ENCODE data around the gene OCRL.
"Not testable (repeated sequence)": the region's sequence is repeated elsewhere in the genome, so short reads cannot be mapped to it uniquely, and the experiment has no call there.

OCRL gene

DNA sequence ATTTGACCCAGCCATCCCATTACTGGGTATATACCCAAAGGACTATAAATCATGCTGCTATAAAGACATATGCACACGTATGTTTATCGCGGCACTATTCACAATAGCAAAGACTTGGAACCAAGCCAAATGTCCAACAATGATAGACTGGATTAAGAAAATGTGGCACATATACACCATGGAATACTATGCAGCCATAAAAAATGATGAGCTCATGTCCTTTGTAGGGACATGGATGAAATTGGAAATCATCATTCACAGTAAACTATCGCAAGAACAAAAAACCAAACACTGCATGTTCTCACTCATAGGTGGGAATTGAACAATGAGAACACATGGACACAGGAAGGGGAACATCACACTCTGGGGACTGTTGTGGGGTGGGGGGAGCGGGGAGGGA lies 24.3 kb downstream of the OCRL start:
- not testable (repeated sequence) for H4K91ac ChIP-seq (ENCODE audit: low read depth, low read length, poor library complexity); H2BK5ac ChIP-seq (ENCODE audit: low read length); DNase-seq (ENCODE audit: low spot score); H3K23ac ChIP-seq (ENCODE audit: low read depth, low read length, poor library complexity); H3K9me3 ChIP-seq (replicated peaks in 1 of 2; ENCODE audit: control insufficient read depth in 2 of 2, insufficient read depth in 1 of 2, low read depth in 1 of 2, low read length in 2 of 2); H2AK5ac ChIP-seq (ENCODE audit: low read depth, low read length); H3K27me3 ChIP-seq (ENCODE audit: control insufficient read depth in 3 of 3, insufficient read depth in 3 of 3, low read depth in 1 of 3, low read length in 3 of 3); H2BK120ac ChIP-seq (ENCODE audit: low read depth, low read length); H3K4me1 ChIP-seq (ENCODE audit: control insufficient read depth in 2 of 2, insufficient read depth in 1 of 2, low read depth in 1 of 2, low read length in 2 of 2); H3K14ac ChIP-seq (ENCODE audit: low read length); H3K4me2 ChIP-seq (ENCODE audit: insufficient read depth, low read length, poor library complexity, severe bottlenecking); H2BK15ac ChIP-seq (ENCODE audit: low read length); H2AFZ ChIP-seq (ENCODE audit: low read length); H3K18ac ChIP-seq (ENCODE audit: low read length); H3K9ac ChIP-seq (ENCODE audit: low read depth, low read length, poor library complexity); H3K27ac ChIP-seq (replicated peaks; ENCODE audit: low read length); H4K8ac ChIP-seq (ENCODE audit: low read depth, low read length); H3K79me1 ChIP-seq (ENCODE audit: low read depth, low read length); H3K4ac ChIP-seq (ENCODE audit: low read length); H3K4me3 ChIP-seq (ENCODE audit: low read length in 2 of 2); H2BK12ac ChIP-seq (ENCODE audit: low read length)
- peaks cover 7 to 84% of the 10 kb centered on the region in 2 donors for H3K36me3 ChIP-seq (replicated peaks in 1 of 2; ENCODE audit: control insufficient read depth in 2 of 2, insufficient read depth in 2 of 2, low read length in 2 of 2)
- no CpG with 5 or more reads among the region's 5 CpGs for whole genome bisulfite sequencing, 2 donors (ENCODE audit: extremely low coverage in 2 of 2, insufficient read length in 2 of 2, insufficient replicate concordance in 1 of 2)

DNA sequence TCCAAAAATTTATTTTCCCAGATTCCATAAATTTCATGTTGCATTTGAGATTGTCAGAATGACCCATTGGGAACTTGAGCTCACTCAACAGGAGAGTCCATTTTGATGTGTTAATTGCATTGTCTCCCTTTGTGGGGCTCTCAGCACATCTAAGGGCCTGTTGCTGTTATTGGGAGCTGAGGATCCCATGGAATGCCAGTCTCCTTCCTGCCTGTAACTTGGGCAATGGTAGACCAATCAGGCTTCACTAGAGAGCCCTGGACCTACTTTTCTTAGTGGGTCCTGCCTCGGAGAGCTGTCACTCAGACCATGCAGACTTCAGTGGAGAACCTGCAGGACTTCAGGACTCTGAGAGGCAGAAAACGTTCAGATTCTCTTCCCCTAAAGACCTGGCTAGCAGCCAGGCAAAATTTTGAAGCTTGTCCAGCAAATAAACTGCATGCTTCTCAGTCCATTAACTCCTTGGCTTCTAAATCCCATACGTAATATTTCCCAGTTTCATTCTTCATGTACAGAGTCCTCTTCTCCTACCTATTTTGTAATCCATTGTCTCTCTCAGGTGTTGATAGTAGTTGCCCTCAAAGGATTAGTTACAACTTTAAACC lies 25.1 kb downstream of the OCRL start:
- Histone ChIP-seq H3K14ac (ENCODE audit: low read length) (no peak overlapping the region), H3K9me3 (replicated peaks in 1 of 2; ENCODE audit: control insufficient read depth in 2 of 2, insufficient read depth in 1 of 2, low read depth in 1 of 2, low read length in 2 of 2) (peaks cover 0 to 3% of the 10 kb centered on the region in 2 donors), H3K79me1 (ENCODE audit: low read depth, low read length) (no peaks in the 10 kb centered on the region), H3K18ac (ENCODE audit: low read length) (no peak overlapping the region), H3K4me1 (ENCODE audit: control insufficient read depth in 2 of 2, insufficient read depth in 1 of 2, low read depth in 1 of 2, low read length in 2 of 2) (no peaks in the 10 kb centered on the region), H3K36me3 (replicated peaks in 1 of 2; ENCODE audit: control insufficient read depth in 2 of 2, insufficient read depth in 2 of 2, low read length in 2 of 2) (peaks cover 9 to 83% of the 10 kb centered on the region in 2 donors), H2AK5ac (ENCODE audit: low read depth, low read length) (no peak overlapping the region), H2BK12ac (ENCODE audit: low read length) (no peak overlapping the region), H4K91ac (ENCODE audit: low read depth, low read length, poor library complexity) (no peak overlapping the region), H2BK120ac (ENCODE audit: low read depth, low read length) (no peak overlapping the region), H2BK5ac (ENCODE audit: low read length) (no peak overlapping the region), H3K27ac (replicated peaks; ENCODE audit: low read length) (no peak overlapping the region), H3K4ac (ENCODE audit: low read length) (no peak overlapping the region), H2AFZ (ENCODE audit: low read length) (no peak overlapping the region), H3K4me2 (ENCODE audit: insufficient read depth, low read length, poor library complexity, severe bottlenecking) (no peak overlapping the region), H2BK15ac (ENCODE audit: low read length) (no peak overlapping the region), H3K23ac (ENCODE audit: low read depth, low read length, poor library complexity) (no peak overlapping the region), H3K27me3 (ENCODE audit: control insufficient read depth in 3 of 3, insufficient read depth in 3 of 3, low read depth in 1 of 3, low read length in 3 of 3) (peaks cover 0 to 2% (median 0%) of the 10 kb centered on the region in 3 experiments), H4K8ac (ENCODE audit: low read depth, low read length) (no peak overlapping the region), H3K4me3 (ENCODE audit: low read length in 2 of 2) (no peak overlapping the region), H3K9ac (ENCODE audit: low read depth, low read length, poor library complexity) (no peak overlapping the region)
- no CpG with 5 or more reads among the region's 3 CpGs for WGBS, 2 donors (ENCODE audit: extremely low coverage in 2 of 2, insufficient read length in 2 of 2, insufficient replicate concordance in 1 of 2)
- DNase-seq (ENCODE audit: low spot score), result no peak

DNA sequence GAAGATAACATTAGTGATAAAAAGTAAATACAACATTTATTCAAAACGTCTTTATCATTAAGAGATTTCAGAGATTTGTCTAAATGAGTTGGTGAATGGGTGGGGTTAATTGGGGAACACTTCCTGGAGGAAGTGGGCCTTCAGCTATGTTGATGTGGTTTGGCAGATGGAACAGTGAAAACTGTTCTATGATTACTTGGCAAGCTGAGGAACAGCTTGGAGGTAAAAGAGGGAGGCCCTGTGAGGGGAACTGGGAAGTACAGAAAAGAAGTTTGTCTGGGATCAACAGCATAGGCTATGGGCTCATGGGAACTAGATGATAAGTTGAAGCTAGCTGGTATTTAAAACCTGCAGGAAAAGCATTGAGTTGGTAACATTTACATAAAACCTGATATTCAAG lies 26.0 kb downstream of the OCRL start:
- Histone ChIP-seq H3K23ac (ENCODE audit: low read depth, low read length, poor library complexity) (no peak overlapping the region), H2AFZ (ENCODE audit: low read length) (no peak overlapping the region), H2AK5ac (ENCODE audit: low read depth, low read length) (no peak overlapping the region), H3K4ac (ENCODE audit: low read length) (no peak overlapping the region), H2BK15ac (ENCODE audit: low read length) (no peak overlapping the region), H4K8ac (ENCODE audit: low read depth, low read length) (no peak overlapping the region), H4K91ac (ENCODE audit: low read depth, low read length, poor library complexity) (no peak overlapping the region), H3K79me1 (ENCODE audit: low read depth, low read length) (no peaks in the 10 kb centered on the region), H3K18ac (ENCODE audit: low read length) (no peak overlapping the region), H3K14ac (ENCODE audit: low read length) (no peak overlapping the region), H3K4me1 (ENCODE audit: control insufficient read depth in 2 of 2, insufficient read depth in 1 of 2, low read depth in 1 of 2, low read length in 2 of 2) (no peaks in the 10 kb centered on the region), H3K27ac (replicated peaks; ENCODE audit: low read length) (no peak overlapping the region), H2BK12ac (ENCODE audit: low read length) (no peak overlapping the region), H3K4me2 (ENCODE audit: insufficient read depth, low read length, poor library complexity, severe bottlenecking) (no peak overlapping the region), H2BK120ac (ENCODE audit: low read depth, low read length) (no peak overlapping the region), H3K27me3 (ENCODE audit: control insufficient read depth in 3 of 3, insufficient read depth in 3 of 3, low read depth in 1 of 3, low read length in 3 of 3) (peaks cover 0 to 2% (median 0%) of the 10 kb centered on the region in 3 experiments), H3K4me3 (ENCODE audit: low read length in 2 of 2) (no peak overlapping the region), H3K36me3 (replicated peaks in 1 of 2; ENCODE audit: control insufficient read depth in 2 of 2, insufficient read depth in 2 of 2, low read length in 2 of 2) (peaks cover 12 to 83% of the 10 kb centered on the region in 2 donors), H3K9me3 (replicated peaks in 1 of 2; ENCODE audit: control insufficient read depth in 2 of 2, insufficient read depth in 1 of 2, low read depth in 1 of 2, low read length in 2 of 2) (peaks cover 0 to 3% of the 10 kb centered on the region in 2 donors), H3K9ac (ENCODE audit: low read depth, low read length, poor library complexity) (no peak overlapping the region), H2BK5ac (ENCODE audit: low read length) (no peak overlapping the region)
- no peak for DNase-seq (ENCODE audit: low spot score)
- WGBS, 2 donors (ENCODE audit: extremely low coverage in 2 of 2, insufficient read length in 2 of 2, insufficient replicate concordance in 1 of 2), result no CpG with 5 or more reads among the region's 1 CpG

DNA sequence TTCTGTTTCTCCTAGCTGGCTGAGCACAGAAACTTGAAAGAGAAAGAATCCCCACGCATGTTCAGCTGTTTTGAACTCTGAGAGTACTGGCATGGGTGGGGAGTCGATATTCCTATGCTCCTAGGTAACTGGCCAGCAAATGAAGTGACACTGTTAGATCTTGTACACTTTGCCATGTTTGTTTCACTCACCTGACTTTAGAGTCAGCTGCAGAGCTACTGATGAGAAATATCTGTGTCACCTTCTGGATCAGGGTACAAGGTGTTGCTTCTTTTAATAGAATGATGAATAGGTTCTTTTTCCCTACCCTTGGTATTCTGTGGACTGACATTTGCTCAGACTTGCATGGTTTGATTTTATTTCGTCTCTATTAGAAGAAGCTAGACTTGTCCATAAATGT lies 28.3 kb downstream of the OCRL start:
- Histone ChIP-seq H2BK15ac (ENCODE audit: low read length) (no peak overlapping the region), H2BK120ac (ENCODE audit: low read depth, low read length) (no peak overlapping the region), H3K27me3 (ENCODE audit: control insufficient read depth in 3 of 3, insufficient read depth in 3 of 3, low read depth in 1 of 3, low read length in 3 of 3) (no peaks in the 10 kb centered on the region), H2AK5ac (ENCODE audit: low read depth, low read length) (no peak overlapping the region), H3K4me3 (ENCODE audit: low read length in 2 of 2) (no peak overlapping the region), H3K4ac (ENCODE audit: low read length) (no peak overlapping the region), H3K18ac (ENCODE audit: low read length) (no peak overlapping the region), H4K91ac (ENCODE audit: low read depth, low read length, poor library complexity) (no peak overlapping the region), H3K79me1 (ENCODE audit: low read depth, low read length) (no peaks in the 10 kb centered on the region), H3K36me3 (replicated peaks in 1 of 2; ENCODE audit: control insufficient read depth in 2 of 2, insufficient read depth in 2 of 2, low read length in 2 of 2) (peaks cover 7 to 75% of the 10 kb centered on the region in 2 donors), H2BK5ac (ENCODE audit: low read length) (no peak overlapping the region), H3K23ac (ENCODE audit: low read depth, low read length, poor library complexity) (no peak overlapping the region), H4K8ac (ENCODE audit: low read depth, low read length) (no peak overlapping the region), H2AFZ (ENCODE audit: low read length) (no peak overlapping the region), H3K4me1 (ENCODE audit: control insufficient read depth in 2 of 2, insufficient read depth in 1 of 2, low read depth in 1 of 2, low read length in 2 of 2) (no peaks in the 10 kb centered on the region), H3K14ac (ENCODE audit: low read length) (no peak overlapping the region), H2BK12ac (ENCODE audit: low read length) (no peak overlapping the region), H3K9ac (ENCODE audit: low read depth, low read length, poor library complexity) (no peak overlapping the region), H3K9me3 (replicated peaks in 1 of 2; ENCODE audit: control insufficient read depth in 2 of 2, insufficient read depth in 1 of 2, low read depth in 1 of 2, low read length in 2 of 2) (no peaks in the 10 kb centered on the region), H3K27ac (replicated peaks; ENCODE audit: low read length) (no peak overlapping the region), H3K4me2 (ENCODE audit: insufficient read depth, low read length, poor library complexity, severe bottlenecking) (no peak overlapping the region)
- WGBS, 2 donors (ENCODE audit: extremely low coverage in 2 of 2, insufficient read length in 2 of 2, insufficient replicate concordance in 1 of 2), result no CpG with 5 or more reads among the region's 3 CpGs
- no peak for DNase-seq (ENCODE audit: low spot score)
